HUDEP-2 (cell line): ENCODE measurements around the gene COX4I2.
"Not testable (repeated sequence)": the region's sequence is repeated elsewhere in the genome, so short reads cannot be mapped to it uniquely, and the experiment has no call there.

ENCODE experiments used
- DNase-seq, 76 experiments: peaks; one replicate each; lab custom pipeline; 2025; ENCODE audit not compliant: unreplicated experiment in 76 of 76; lab: John Stamatoyannopoulos, UW

Gene COX4I2

GRCh38 chr20:31606804-31607639, 30.7 kb upstream of the COX4I2 start:
- peak in 74 of 76 experiments; percentile 10 to 88 (median 64) for DNase-seq

- DNase-seq = no peak
Observed at GRCh38 chr20:31607640-31608250, 30.0 kb upstream of the COX4I2 start.

GRCh38 chr20:31608251-31608945, 29.3 kb upstream of the COX4I2 start:
- peak in 1 of 76 experiments; percentile 17 for DNase-seq

GRCh38 chr20:31612271-31612640, 25.5 kb upstream of the COX4I2 start:
- not testable (repeated sequence) for DNase-seq

- DNase-seq = no peak
Observed at GRCh38 chr20:31615416-31615815, 22.3 kb upstream of the COX4I2 start.

GRCh38 chr20:31617432-31618104, 20.1 kb upstream of the COX4I2 start:
- no peak for DNase-seq

GRCh38 chr20:31620246-31620645, 17.5 kb upstream of the COX4I2 start:
- no peak for DNase-seq

GRCh38 chr20:31623123-31623505, 14.6 kb upstream of the COX4I2 start:
- DNase-seq = not testable (repeated sequence)

- DNase-seq = not testable (repeated sequence)
Observed at GRCh38 chr20:31626534-31626933, 11.2 kb upstream of the COX4I2 start.

- not testable (repeated sequence) for DNase-seq
Observed at GRCh38 chr20:31628057-31628456, 9.7 kb upstream of the COX4I2 start.

GRCh38 chr20:31630187-31630790, 7.4 kb upstream of the COX4I2 start:
- DNase-seq = no peak

GRCh38 chr20:31632548-31633338, 5.0 kb upstream of the COX4I2 start:
- no peak for DNase-seq

GRCh38 chr20:31633339-31633914, 4.3 kb upstream of the COX4I2 start:
- DNase-seq = no peak

GRCh38 chr20:31638317-31638716, 605 bp downstream of the COX4I2 start:
- no peak for DNase-seq

- no peak for DNase-seq
Observed at GRCh38 chr20:31638816-31639215, 1.1 kb downstream of the COX4I2 start.

GRCh38 chr20:31640259-31640658, 2.5 kb downstream of the COX4I2 start:
- no peak for DNase-seq

- DNase-seq = no peak
Observed at GRCh38 chr20:31641391-31641790, 3.7 kb downstream of the COX4I2 start.

GRCh38 chr20:31642837-31643236, 5.1 kb downstream of the COX4I2 start:
- DNase-seq = no peak

GRCh38 chr20:31643522-31643921, 5.8 kb downstream of the COX4I2 start:
- no peak for DNase-seq

GRCh38 chr20:31644701-31645100, 7.0 kb downstream of the COX4I2 start:
- no peak for DNase-seq
